ENCODE data around the gene POLR1A. TPM values are rescaled to one million over a fixed set of nuclear protein-coding genes. Genes with fewer than 3 reads are reported as not detected.

The POLR1A gene
- total and polyA plus RNA-seq, 2 donors (not counting 1 experiment from before 2014, with no cell fraction given) = 3.4 to 36.8 TPM

GRCh38 chr2:86027196-86027921, 78.3 kb downstream of the POLR1A start:
- ATAC-seq (ENCODE audit: low read depth) = no peak
- Histone ChIP-seq H3K9ac (ENCODE audit: low read length) (no peak overlapping the region), H3K9me3 (ENCODE audit: control extremely low read depth in 1 of 3, control insufficient read depth in 2 of 3, insufficient read depth in 1 of 3, low read length in 2 of 3) (no peaks in the 10 kb centered on the region), H3K4me1 (ENCODE audit: control insufficient read depth in 2 of 2, insufficient read depth in 2 of 2, low read length in 2 of 2) (peaks cover 6 to 8% of the 10 kb centered on the region in 2 donors), H2AFZ (ENCODE audit: insufficient read depth, low read depth, low read length, poor library complexity, severe bottlenecking) (no peak overlapping the region), H3K4me2 (replicated peaks; ENCODE audit: low read depth, low read length, poor library complexity, severe bottlenecking) (no peak overlapping the region), H4K20me1 (ENCODE audit: control insufficient read depth, insufficient read depth, low read length, poor library complexity, severe bottlenecking) (no peaks in the 10 kb centered on the region), H3K4me3 (ENCODE audit: control extremely low read depth in 1 of 5, extremely low read depth in 1 of 5, insufficient read depth in 1 of 5, low read depth in 2 of 5, low read length in 4 of 5) (no peak overlapping the region), H3K27me3 (replicated peaks in 1 of 4; ENCODE audit: control extremely low read depth in 1 of 4, control insufficient read depth in 3 of 4, insufficient read depth in 4 of 4, low read length in 3 of 4) (no peaks in the 10 kb centered on the region), H3K36me3 (replicated peaks in 1 of 2; ENCODE audit: control extremely low read depth in 1 of 2, control insufficient read depth in 1 of 2, extremely low read depth in 1 of 2, insufficient read depth in 2 of 2, low read length in 1 of 2) (peaks cover 0 to 62% of the 10 kb centered on the region in 2 experiments), H3K27ac (ENCODE audit: low read length in 2 of 2) (no peak overlapping the region), H3K79me2 (ENCODE audit: control insufficient read depth, insufficient read depth, low read length) (peaks cover 13% of the 10 kb centered on the region)
- DNase-seq = no peak
- intact Hi-C loops (cut with micrococcal nuclease) = no loop called here
- 95% methylated on average over 15 of the region's 17 CpGs for WGBS (ENCODE audit: insufficient coverage)
- Mint-ChIP-seq H3K27me3 (no peaks in the 10 kb centered on the region), H3K4me1 (peaks cover 11% of the 10 kb centered on the region), H3K9me3 (ENCODE audit: insufficient read depth) (no peaks in the 10 kb centered on the region), H3K4me3 (no peak overlapping the region), H3K27ac (no peak overlapping the region)
- TF ChIP-seq EZH2 (IDR thresholded peaks at IDR 0.05; ENCODE audit: borderline replicate concordance, insufficient read depth, low read depth, low read length, poor library complexity, severe bottlenecking) (no peak), CTCF (IDR thresholded peaks at IDR 0.05) (no peak)
- CTCF ChIA-PET = interaction anchor here (1.4 to 2.9 kb wide), 3 partner anchors 8 to 200 kb away, joined by 5 to 9 read pairs (median 5); no protein-coding TSS in a partner anchor
- POLR2A ChIA-PET = no interaction called here

- TF ChIP-seq EZH2 (IDR thresholded peaks at IDR 0.05; ENCODE audit: borderline replicate concordance, insufficient read depth, low read depth, low read length, poor library complexity, severe bottlenecking) = no peak
- TF ChIP-seq CTCF (IDR thresholded peaks at IDR 0.05) = no peak
- H3K9ac ChIP-seq (ENCODE audit: low read length) = no peak overlapping the region
- no peaks in the 10 kb centered on the region for H3K27me3 ChIP-seq (replicated peaks in 1 of 4; ENCODE audit: control extremely low read depth in 1 of 4, control insufficient read depth in 3 of 4, insufficient read depth in 4 of 4, low read length in 3 of 4)
- CTCF ChIA-PET = interaction anchor here (1.4 to 2.9 kb wide), 3 partner anchors 9 to 199 kb away, joined by 5 to 9 read pairs (median 5); no protein-coding TSS in a partner anchor
- H3K27ac ChIP-seq (ENCODE audit: low read length in 2 of 2) = no peak overlapping the region
- H3K4me3 ChIP-seq (ENCODE audit: control extremely low read depth in 1 of 5, extremely low read depth in 1 of 5, insufficient read depth in 1 of 5, low read depth in 2 of 5, low read length in 4 of 5) = no peak overlapping the region
- intact Hi-C loops (cut with micrococcal nuclease) = no loop called here
- DNase-seq (no peak), ATAC-seq (ENCODE audit: low read depth) (no peak)
- WGBS (ENCODE audit: insufficient coverage) = 98% methylated on average over 6 of the region's 6 CpGs
- H4K20me1 ChIP-seq (ENCODE audit: control insufficient read depth, insufficient read depth, low read length, poor library complexity, severe bottlenecking) = no peaks in the 10 kb centered on the region
- no peak overlapping the region for H3K4me2 ChIP-seq (replicated peaks; ENCODE audit: low read depth, low read length, poor library complexity, severe bottlenecking)
- peaks cover 7% of the 10 kb centered on the region for H3K79me2 ChIP-seq (ENCODE audit: control insufficient read depth, insufficient read depth, low read length)
- H3K4me1 ChIP-seq (ENCODE audit: control insufficient read depth in 2 of 2, insufficient read depth in 2 of 2, low read length in 2 of 2) = peaks cover 6 to 8% of the 10 kb centered on the region in 2 donors
- H2AFZ ChIP-seq (ENCODE audit: insufficient read depth, low read depth, low read length, poor library complexity, severe bottlenecking) = no peak overlapping the region
- H3K4me3 Mint-ChIP-seq = no peak overlapping the region
- H3K27me3 Mint-ChIP-seq = no peaks in the 10 kb centered on the region
- H3K9me3 ChIP-seq (ENCODE audit: control extremely low read depth in 1 of 3, control insufficient read depth in 2 of 3, insufficient read depth in 1 of 3, low read length in 2 of 3) = no peaks in the 10 kb centered on the region
- POLR2A ChIA-PET = no interaction called here
- no peaks in the 10 kb centered on the region for H3K9me3 Mint-ChIP-seq (ENCODE audit: insufficient read depth)
- H3K27ac Mint-ChIP-seq = no peak overlapping the region
- peaks cover 15% of the 10 kb centered on the region for H3K4me1 Mint-ChIP-seq
- H3K36me3 ChIP-seq (replicated peaks in 1 of 2; ENCODE audit: control extremely low read depth in 1 of 2, control insufficient read depth in 1 of 2, extremely low read depth in 1 of 2, insufficient read depth in 2 of 2, low read length in 1 of 2) = peaks cover 0 to 56% of the 10 kb centered on the region in 2 experiments
Observed at GRCh38 chr2:86026744-86027065, 79.0 kb downstream of the POLR1A start.
